A549 (cell line): Measurements from ENCODE around the gene IGSF9. TPM values are rescaled to one million over a fixed set of nuclear protein-coding genes. Genes with fewer than 3 reads are reported as not detected.

ENCODE experiments used
- ATAC-seq, 2 experiments: fragments of 200-7000 bp in 1 of 2; fragments of >200 bp in 1 of 2; cut with Nextera tagmentation in 1 of 2; cut with Tn5 transposase in 1 of 2; 3 replicates each; pipeline versions ENCODE4 v1.8.0 to v1.9.1; 2018 to 2020; ENCODE audit warnings: mild to moderate bottlenecking in 1 of 2, moderate library complexity in 1 of 2
- CTCF ChIA-PET: fragments of 300-600 bp; sonication (Branson Sonifier 250); formaldehyde crosslinking; extraction: SDS; loops from one replicate; lab custom pipeline; 2021; ENCODE audit warnings: antibody characterized with exemption, inconsistent platforms; lab: Yijun Ruan, JAX
- POLR2A ChIA-PET: fragments of 350-600 bp; formaldehyde crosslinking; extraction: SDS; loops from one replicate; lab custom pipeline; 2021; ENCODE audit warnings: antibody characterized with exemption, inconsistent platforms; lab: Yijun Ruan, JAX
- DNase-seq, 2 experiments: peaks; one replicate each; pipeline versions ENCODE4 v3.0.0 to v3.0.0-alpha.2; 2011 to 2016; ENCODE audit warnings: low read depth in 1 of 2, low spot score in 1 of 2
- FAIRE-seq: peaks from 2 replicates; lab custom pipeline; 2011; peaks lifted over from hg19 to GRCh38; lab: Jason Lieb, UNC
- H3K27ac ChIP-seq, 2 experiments: fragments of >200 bp; sonication (Bioruptor Twin); formaldehyde crosslinking; 3 replicates each; pipeline ENCODE4 v1.5.1; 2016 to 2017
- H3K4me1 ChIP-seq: fragments of >200 bp; sonication (Bioruptor Twin); formaldehyde crosslinking; 3 replicates; pipeline ENCODE4 v1.6.1; 2016
- H3K4me2 ChIP-seq: fragments of >200 bp; sonication (Bioruptor Twin); formaldehyde crosslinking; 3 replicates; pipeline ENCODE4 v1.6.1; 2016
- H3K4me3 ChIP-seq: fragments of >200 bp; sonication (Bioruptor Twin); formaldehyde crosslinking; 3 replicates; pipeline ENCODE4 v1.5.1; 2016
- H3K9me3 ChIP-seq: fragments of >200 bp; sonication (Bioruptor Twin); formaldehyde crosslinking; 3 replicates; pipeline ENCODE4 v1.6.1; 2016
- CBX2 ChIP-seq: fragments of 200-600 bp; sonication (generic); IDR thresholded peaks from 2 replicates; pipeline ENCODE4 v1.6.1; 2016; ENCODE audit warnings: low read depth, mild to moderate bottlenecking, borderline replicate concordance
- CBX8 ChIP-seq: fragments of 200-600 bp; sonication (generic); IDR thresholded peaks from 2 replicates; pipeline ENCODE4 v1.6.1; 2016
- CEBPB ChIP-seq, 2 experiments: fragments of >200 bp in 1 of 2; sonication (Bioruptor Twin) in 1 of 2; formaldehyde crosslinking in 1 of 2; IDR thresholded peaks; 2 replicates each; pipeline ENCODE4 v1.6.1; 2012 to 2016
- EHF ChIP-seq: fragments of 250-450 bp; sonication (Bioruptor Pico); IDR thresholded peaks from 2 replicates; pipeline ENCODE4 v1.5.0; 2020; ENCODE audit warnings: mild to moderate bottlenecking
- EP300 ChIP-seq, 2 experiments: fragments of >200 bp; sonication (Bioruptor Twin); formaldehyde crosslinking; IDR thresholded peaks; 2 replicates in 1 of 2; 3 replicates in 1 of 2; pipeline ENCODE4 v1.6.1; 2016 to 2017
- HDAC2 ChIP-seq: fragments of 200-600 bp; sonication (generic); IDR thresholded peaks from 2 replicates; pipeline ENCODE4 v1.6.1; 2016
- HEYL ChIP-seq: fragments of 250-450 bp; sonication (Bioruptor Pico); IDR thresholded peaks from 2 replicates; pipeline ENCODE4 v1.8.0; 2021; ENCODE audit warnings: mild to moderate bottlenecking, moderate library complexity
- HOXA7 ChIP-seq: fragments of 250-450 bp; sonication (Bioruptor Pico); IDR thresholded peaks from 2 replicates; pipeline ENCODE4 v1.5.0; 2020; ENCODE audit warnings: mild to moderate bottlenecking, moderate library complexity
- JUN ChIP-seq, 2 experiments: fragments of >200 bp; sonication (Bioruptor Twin); formaldehyde crosslinking; IDR thresholded peaks; 2 replicates in 1 of 2; 3 replicates in 1 of 2; pipeline ENCODE4 v1.6.1; 2016 to 2017
- KDM1A ChIP-seq: fragments of 200-600 bp; sonication (generic); IDR thresholded peaks from 2 replicates; pipeline ENCODE4 v1.6.1; 2016; ENCODE audit warnings: low read depth, mild to moderate bottlenecking
- KDM5A ChIP-seq: fragments of 200-600 bp; sonication (generic); IDR thresholded peaks from 2 replicates; pipeline ENCODE4 v1.6.1; 2016; ENCODE audit warnings: antibody characterized with exemption, mild to moderate bottlenecking
- NFE2L2 ChIP-seq: fragments of 150-350 bp; conservative IDR thresholded peaks from 2 replicates; pipeline ENCODE4 v1.6.1; 2014; ENCODE audit warnings: low read length
- NPAS2 ChIP-seq: fragments of 250-450 bp; sonication (Bioruptor Pico); IDR thresholded peaks from 2 replicates; pipeline ENCODE4 v1.8.0; 2022; ENCODE audit warnings: mild to moderate bottlenecking, moderate library complexity, borderline replicate concordance
- NR3C1 ChIP-seq: fragments of >200 bp; sonication (Bioruptor Twin); formaldehyde crosslinking; IDR thresholded peaks from 3 replicates; pipeline ENCODE4 v1.6.1; 2017
- PHF8 ChIP-seq: fragments of 200-600 bp; sonication (generic); IDR thresholded peaks from 2 replicates; pipeline ENCODE4 v1.6.1; 2016; ENCODE audit warnings: low read depth, mild to moderate bottlenecking, antibody characterized with exemption, moderate library complexity, borderline replicate concordance
- POLR2A ChIP-seq: IDR thresholded peaks from 2 replicates; pipeline ENCODE4 v1.6.1; 2012; ENCODE audit warnings: mild to moderate bottlenecking, low read length
- RARB ChIP-seq: fragments of 250-450 bp; sonication (Bioruptor Pico); IDR thresholded peaks from 2 replicates; pipeline ENCODE4 v1.8.0; 2021; ENCODE audit warnings: mild to moderate bottlenecking, moderate library complexity
- RCOR1 ChIP-seq: fragments of 150-350 bp; IDR thresholded peaks from 2 replicates; pipeline ENCODE4 v1.6.1; 2014; ENCODE audit warnings: antibody characterized with exemption, low read length, low read depth
- RNF2 ChIP-seq: fragments of 200-600 bp; sonication (generic); IDR thresholded peaks from 2 replicates; pipeline ENCODE4 v1.6.1; 2016; ENCODE audit warnings: low read depth, mild to moderate bottlenecking, antibody characterized with exemption, moderate library complexity, borderline replicate concordance
- ZC3H11A ChIP-seq: fragments of 450-650 bp; IDR thresholded peaks from 2 replicates; pipeline ENCODE4 v1.6.1; 2014; ENCODE audit warnings: antibody characterized with exemption, mild to moderate bottlenecking
- WGBS: methylation state at CpG from one replicate; pipeline ENCODE4 v1.1.6; 2017; ENCODE audit errors: missing lambda C conversion rate; 5-methylcytosine and 5-hydroxymethylcytosine counted together
- polyA plus RNA-seq, 4 experiments: library from polyadenylated mRNA; depleted of rRNA in 3 of 4; stranded (reverse); fragments of >200 nt; fragmentation: RNase III in 1 of 4; extraction: RNeasy Plus Mini Kit Qiagen cat#74134 plus additional on column Dnase treatment in 1 of 4; gene quantifications; 2 replicates in 3 of 4; 3 replicates in 1 of 4; pipeline ENCODE4 v1.2.3, GENCODE V29; 2011 to 2017
- TF ChIP-seq, protein P1 (sequence below): fragments of >200 bp; sonication (Bioruptor Twin); formaldehyde crosslinking; IDR thresholded peaks from 3 replicates; pipeline ENCODE4 v1.6.1; 2016
- TF ChIP-seq, protein P2 (sequence below): fragments of 450-650 bp; IDR thresholded peaks from 2 replicates; pipeline ENCODE4 v1.6.1; 2014; ENCODE audit warnings: antibody characterized with exemption
- TF ChIP-seq, protein P3 (sequence below): fragments of 250-450 bp; sonication (Bioruptor Pico); IDR thresholded peaks from 2 replicates; pipeline ENCODE4 v1.5.0; 2021; ENCODE audit warnings: mild to moderate bottlenecking, moderate library complexity, borderline replicate concordance
- TF ChIP-seq, protein P4 (sequence below): fragments of 150-350 bp; IDR thresholded peaks from 2 replicates; pipeline ENCODE4 v1.6.1; 2014; ENCODE audit warnings: low read depth, mild to moderate bottlenecking, low read length
- TF ChIP-seq, protein P5 (sequence below): IDR thresholded peaks from 2 replicates; pipeline ENCODE4 v1.6.1; 2012
- TF ChIP-seq, protein P6 (sequence below): fragments of 200-600 bp; sonication (generic); IDR thresholded peaks from 2 replicates; pipeline ENCODE4 v1.6.1; 2016; ENCODE audit warnings: antibody characterized with exemption, mild to moderate bottlenecking, moderate library complexity

IGSF9 gene
- polyA plus RNA-seq, 2 of the 4 experiments (the other 2 are of a cell fraction) = 0.06 to 0.54 TPM

DNA sequence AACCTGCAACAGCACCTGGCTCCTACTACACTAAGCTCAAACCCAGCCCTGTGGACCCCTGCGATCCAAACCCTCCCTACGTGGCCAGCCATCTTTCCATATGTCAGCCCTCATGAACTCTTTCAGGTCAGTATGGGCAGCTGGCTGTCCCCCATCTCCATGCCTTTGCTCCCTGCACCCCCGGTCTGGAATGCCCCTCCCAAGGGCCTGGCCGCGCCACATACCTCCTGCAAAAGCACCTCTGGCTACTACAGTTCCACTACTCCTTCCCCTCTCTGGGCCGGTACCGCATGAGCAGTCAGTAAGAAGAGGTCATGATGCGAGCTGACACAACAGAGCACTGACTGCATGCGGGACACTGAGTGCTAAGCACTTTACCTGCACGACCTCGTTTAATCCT is 10.1 kb downstream of the IGSF9 start:
- TF ChIP-seq RNF2 (no peak), CEBPB (IDR thresholded peaks at IDR 0.05) (no peak), KDM1A (no peak), EP300 (IDR thresholded peaks at IDR 0.05) (no peak), NPAS2 (CRISPR knock-in tag) (no peak), POLR2A (no peak)
- TF ChIP-seq, protein P1, sequence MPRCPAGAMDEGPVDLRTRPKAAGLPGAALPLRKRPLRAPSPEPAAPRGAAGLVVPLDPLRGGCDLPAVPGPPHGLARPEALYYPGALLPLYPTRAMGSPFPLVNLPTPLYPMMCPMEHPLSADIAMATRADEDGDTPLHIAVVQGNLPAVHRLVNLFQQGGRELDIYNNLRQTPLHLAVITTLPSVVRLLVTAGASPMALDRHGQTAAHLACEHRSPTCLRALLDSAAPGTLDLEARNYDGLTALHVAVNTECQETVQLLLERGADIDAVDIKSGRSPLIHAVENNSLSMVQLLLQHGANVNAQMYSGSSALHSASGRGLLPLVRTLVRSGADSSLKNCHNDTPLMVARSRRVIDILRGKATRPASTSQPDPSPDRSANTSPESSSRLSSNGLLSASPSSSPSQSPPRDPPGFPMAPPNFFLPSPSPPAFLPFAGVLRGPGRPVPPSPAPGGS = no peak
- TF ChIP-seq, protein P2, sequence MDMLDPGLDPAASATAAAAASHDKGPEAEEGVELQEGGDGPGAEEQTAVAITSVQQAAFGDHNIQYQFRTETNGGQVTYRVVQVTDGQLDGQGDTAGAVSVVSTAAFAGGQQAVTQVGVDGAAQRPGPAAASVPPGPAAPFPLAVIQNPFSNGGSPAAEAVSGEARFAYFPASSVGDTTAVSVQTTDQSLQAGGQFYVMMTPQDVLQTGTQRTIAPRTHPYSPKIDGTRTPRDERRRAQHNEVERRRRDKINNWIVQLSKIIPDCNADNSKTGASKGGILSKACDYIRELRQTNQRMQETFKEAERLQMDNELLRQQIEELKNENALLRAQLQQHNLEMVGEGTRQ = no peak
- TF ChIP-seq, protein P3, sequence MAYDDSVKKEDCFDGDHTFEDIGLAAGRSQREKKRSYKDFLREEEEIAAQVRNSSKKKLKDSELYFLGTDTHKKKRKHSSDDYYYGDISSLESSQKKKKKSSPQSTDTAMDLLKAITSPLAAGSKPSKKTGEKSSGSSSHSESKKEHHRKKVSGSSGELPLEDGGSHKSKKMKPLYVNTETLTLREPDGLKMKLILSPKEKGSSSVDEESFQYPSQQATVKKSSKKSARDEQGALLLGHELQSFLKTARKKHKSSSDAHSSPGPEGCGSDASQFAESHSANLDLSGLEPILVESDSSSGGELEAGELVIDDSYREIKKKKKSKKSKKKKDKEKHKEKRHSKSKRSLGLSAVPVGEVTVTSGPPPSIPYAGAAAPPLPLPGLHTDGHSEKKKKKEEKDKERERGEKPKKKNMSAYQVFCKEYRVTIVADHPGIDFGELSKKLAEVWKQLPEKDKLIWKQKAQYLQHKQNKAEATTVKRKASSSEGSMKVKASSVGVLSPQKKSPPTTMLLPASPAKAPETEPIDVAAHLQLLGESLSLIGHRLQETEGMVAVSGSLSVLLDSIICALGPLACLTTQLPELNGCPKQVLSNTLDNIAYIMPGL (CRISPR knock-in tag) = no peak
- Histone ChIP-seq H3K4me1 (peaks cover 20% of the 10 kb centered on the region), H3K9me3 (no peaks in the 10 kb centered on the region), H3K27ac (no peak overlapping the region), H3K4me3 (no peak overlapping the region), H3K4me2 (no peak overlapping the region)
- no peak for FAIRE-seq
- ATAC-seq = no peak
- DNase-seq = no peak
- 81% methylated on average over 11 of the region's 11 CpGs for WGBS
- ChIA-PET POLR2A (no interaction called here), CTCF (interaction anchor here (0.8 to 22.4 kb wide), 20 partner anchors 10 to 802 kb away, joined by 3 to 665 read pairs (median 4); partner anchors contain the start of genes IGSF9, PIGM and TAGLN2)

DNA sequence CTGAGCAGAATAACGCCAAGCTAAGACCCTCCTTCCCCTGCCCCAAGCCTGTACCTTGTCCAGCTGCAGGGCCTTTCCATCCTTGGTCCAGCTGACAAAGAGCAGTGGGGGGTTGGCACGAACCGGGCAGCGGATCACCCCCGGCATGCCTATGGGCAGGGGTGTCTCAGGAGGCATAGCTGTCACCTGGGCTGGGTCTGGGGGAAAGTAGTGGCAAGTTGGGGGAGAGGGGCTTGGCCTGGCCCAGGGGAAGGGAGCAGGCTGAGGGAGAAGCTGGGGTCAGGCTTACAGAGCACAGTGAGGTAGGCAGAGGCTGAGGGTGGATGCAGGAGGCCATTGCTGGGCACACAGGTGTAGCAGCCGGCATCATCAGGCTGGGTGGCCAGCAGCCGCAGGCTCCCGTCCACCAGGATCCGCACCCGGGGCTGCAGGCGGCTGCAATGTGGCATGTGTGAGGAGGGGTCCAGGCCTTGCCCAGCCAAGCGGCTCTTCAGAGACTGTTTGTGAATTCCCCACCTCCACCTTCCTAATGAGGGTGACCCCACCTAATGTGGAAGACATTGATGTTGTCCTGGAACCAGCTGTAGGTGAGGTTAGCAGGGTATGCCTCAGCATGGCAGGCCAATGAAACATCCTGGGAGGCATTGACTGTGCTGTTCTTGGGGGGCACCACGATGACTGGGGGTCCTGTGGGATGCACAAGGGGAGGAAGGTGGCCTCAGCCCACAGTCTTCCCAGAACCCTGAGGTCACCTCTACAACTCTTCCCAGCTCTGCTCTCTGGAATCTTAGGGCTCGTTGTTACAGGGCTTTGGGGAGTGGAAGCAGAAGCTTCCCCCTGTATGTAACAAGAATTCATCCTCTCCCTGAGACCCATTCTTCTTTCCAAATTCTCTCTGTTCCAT is 11.0 kb downstream of the IGSF9 start:
- CTCF ChIA-PET = interaction anchor here (0.9 to 22.4 kb wide), 14 partner anchors 9 to 442 kb away, joined by 3 to 665 read pairs (median 4); partner anchors contain the start of genes IGSF9 and TAGLN2
- FAIRE-seq (no peak), DNase-seq (no peak), ATAC-seq (no peak)
- H3K27ac ChIP-seq = no peak overlapping the region
- H3K4me1 ChIP-seq = peaks cover 20% of the 10 kb centered on the region
- no peak overlapping the region for H3K4me2 ChIP-seq
- no peaks in the 10 kb centered on the region for H3K9me3 ChIP-seq
- WGBS = 83% methylated on average over 12 of the region's 14 CpGs
- no peak overlapping the region for H3K4me3 ChIP-seq
- POLR2A ChIA-PET = interaction anchor here (2.0 kb wide), 1 partner anchor 9 kb away, joined by 5 read pairs; the partner anchor contains the start of gene TAGLN2
- TF ChIP-seq, protein P4, sequence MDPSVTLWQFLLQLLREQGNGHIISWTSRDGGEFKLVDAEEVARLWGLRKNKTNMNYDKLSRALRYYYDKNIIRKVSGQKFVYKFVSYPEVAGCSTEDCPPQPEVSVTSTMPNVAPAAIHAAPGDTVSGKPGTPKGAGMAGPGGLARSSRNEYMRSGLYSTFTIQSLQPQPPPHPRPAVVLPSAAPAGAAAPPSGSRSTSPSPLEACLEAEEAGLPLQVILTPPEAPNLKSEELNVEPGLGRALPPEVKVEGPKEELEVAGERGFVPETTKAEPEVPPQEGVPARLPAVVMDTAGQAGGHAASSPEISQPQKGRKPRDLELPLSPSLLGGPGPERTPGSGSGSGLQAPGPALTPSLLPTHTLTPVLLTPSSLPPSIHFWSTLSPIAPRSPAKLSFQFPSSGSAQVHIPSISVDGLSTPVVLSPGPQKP = no peak
- TF ChIP-seq JUN (IDR thresholded peaks at IDR 0.05) (no peak), HOXA7 (CRISPR knock-in tag) (no peak), NFE2L2 (no peak), KDM1A (no peak), CBX8 (no peak), RARB (CRISPR knock-in tag) (no peak), NR3C1 (no peak), HEYL (no peak), KDM5A (no peak), PHF8 (no peak), EHF (no peak), CBX2 (no peak), RCOR1 (no peak), ZC3H11A (no peak), HDAC2 (no peak)
- TF ChIP-seq, protein P5, sequence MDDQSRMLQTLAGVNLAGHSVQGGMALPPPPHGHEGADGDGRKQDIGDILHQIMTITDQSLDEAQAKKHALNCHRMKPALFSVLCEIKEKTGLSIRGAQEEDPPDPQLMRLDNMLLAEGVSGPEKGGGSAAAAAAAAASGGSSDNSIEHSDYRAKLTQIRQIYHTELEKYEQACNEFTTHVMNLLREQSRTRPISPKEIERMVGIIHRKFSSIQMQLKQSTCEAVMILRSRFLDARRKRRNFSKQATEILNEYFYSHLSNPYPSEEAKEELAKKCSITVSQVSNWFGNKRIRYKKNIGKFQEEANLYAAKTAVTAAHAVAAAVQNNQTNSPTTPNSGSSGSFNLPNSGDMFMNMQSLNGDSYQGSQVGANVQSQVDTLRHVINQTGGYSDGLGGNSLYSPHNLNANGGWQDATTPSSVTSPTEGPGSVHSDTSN = no peak
- TF ChIP-seq, protein P2 = no peak
- TF ChIP-seq, protein P6, sequence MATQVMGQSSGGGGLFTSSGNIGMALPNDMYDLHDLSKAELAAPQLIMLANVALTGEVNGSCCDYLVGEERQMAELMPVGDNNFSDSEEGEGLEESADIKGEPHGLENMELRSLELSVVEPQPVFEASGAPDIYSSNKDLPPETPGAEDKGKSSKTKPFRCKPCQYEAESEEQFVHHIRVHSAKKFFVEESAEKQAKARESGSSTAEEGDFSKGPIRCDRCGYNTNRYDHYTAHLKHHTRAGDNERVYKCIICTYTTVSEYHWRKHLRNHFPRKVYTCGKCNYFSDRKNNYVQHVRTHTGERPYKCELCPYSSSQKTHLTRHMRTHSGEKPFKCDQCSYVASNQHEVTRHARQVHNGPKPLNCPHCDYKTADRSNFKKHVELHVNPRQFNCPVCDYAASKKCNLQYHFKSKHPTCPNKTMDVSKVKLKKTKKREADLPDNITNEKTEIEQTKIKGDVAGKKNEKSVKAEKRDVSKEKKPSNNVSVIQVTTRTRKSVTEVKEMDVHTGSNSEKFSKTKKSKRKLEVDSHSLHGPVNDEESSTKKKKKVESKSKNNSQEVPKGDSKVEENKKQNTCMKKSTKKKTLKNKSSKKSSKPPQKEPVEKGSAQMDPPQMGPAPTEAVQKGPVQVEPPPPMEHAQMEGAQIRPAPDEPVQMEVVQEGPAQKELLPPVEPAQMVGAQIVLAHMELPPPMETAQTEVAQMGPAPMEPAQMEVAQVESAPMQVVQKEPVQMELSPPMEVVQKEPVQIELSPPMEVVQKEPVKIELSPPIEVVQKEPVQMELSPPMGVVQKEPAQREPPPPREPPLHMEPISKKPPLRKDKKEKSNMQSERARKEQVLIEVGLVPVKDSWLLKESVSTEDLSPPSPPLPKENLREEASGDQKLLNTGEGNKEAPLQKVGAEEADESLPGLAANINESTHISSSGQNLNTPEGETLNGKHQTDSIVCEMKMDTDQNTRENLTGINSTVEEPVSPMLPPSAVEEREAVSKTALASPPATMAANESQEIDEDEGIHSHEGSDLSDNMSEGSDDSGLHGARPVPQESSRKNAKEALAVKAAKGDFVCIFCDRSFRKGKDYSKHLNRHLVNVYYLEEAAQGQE = no peak
